ENCODE data around the gene UFSP1.

The UFSP1 gene

GRCh38 chr7:100895956-100896731, 6.6 kb upstream of the UFSP1 start:
- DNase-seq (ENCODE audit: low read depth in 2 of 2) = no peak

- DNase-seq (ENCODE audit: low read depth in 2 of 2) = no peak
Measured at GRCh38 chr7:100895701-100895955, 6.1 kb upstream of the UFSP1 start, which contains the start of gene ACHE. ACHE (minus strand) TSS chr7:100895888; CDS start chr7:100894232, 1,656 bp downstream.

- DNase-seq (ENCODE audit: low read depth in 2 of 2) = no peak
Measured at GRCh38 chr7:100894860-100895700, 5.6 kb upstream of the UFSP1 start.

- no peak for DNase-seq (ENCODE audit: low read depth in 2 of 2)
Measured at GRCh38 chr7:100893910-100894721, 4.6 kb upstream of the UFSP1 start.

- no peak for DNase-seq (ENCODE audit: low read depth in 2 of 2)
Measured at GRCh38 chr7:100893318-100893895, 3.9 kb upstream of the UFSP1 start.

- DNase-seq (ENCODE audit: low read depth in 2 of 2) = no peak
Measured at GRCh38 chr7:100892364-100893317, 3.1 kb upstream of the UFSP1 start.

GRCh38 chr7:100891568-100892247, 2.2 kb upstream of the UFSP1 start:
- no peak for DNase-seq (ENCODE audit: low read depth in 2 of 2)

- no peak for DNase-seq (ENCODE audit: low read depth in 2 of 2)
Measured at GRCh38 chr7:100890653-100891567, 1.4 kb upstream of the UFSP1 start.

- DNase-seq (ENCODE audit: low read depth in 2 of 2) = no peak
Measured at GRCh38 chr7:100888291-100888987, 1.1 kb downstream of the UFSP1 start.

GRCh38 chr7:100887516-100888290, 1.8 kb downstream of the UFSP1 start:
- DNase-seq (ENCODE audit: low read depth in 2 of 2) = no peak

- no peak for DNase-seq (ENCODE audit: low read depth in 2 of 2)
Measured at GRCh38 chr7:100886936-100887515, 2.5 kb downstream of the UFSP1 start.

GRCh38 chr7:100886142-100886935, 3.2 kb downstream of the UFSP1 start:
- no peak for DNase-seq (ENCODE audit: low read depth in 2 of 2)

GRCh38 chr7:100885440-100886141, 3.9 kb downstream of the UFSP1 start:
- no peak for DNase-seq (ENCODE audit: low read depth in 2 of 2)

GRCh38 chr7:100884736-100885439, 4.6 kb downstream of the UFSP1 start:
- no peak for DNase-seq (ENCODE audit: low read depth in 2 of 2)
